Mesenteric fat pad (tissue), 1 donor: Measurements from ENCODE around the gene PLA2G2A. TPM values are rescaled to one million over a fixed set of nuclear protein-coding genes. Genes with fewer than 3 reads are reported as not detected.
A peak's percentile ranks its signal among the peaks of the same experiment; 100 is the strongest.
"Not testable (repeated sequence)": the region's sequence is repeated elsewhere in the genome, so short reads cannot be mapped to it uniquely, and the experiment has no call there.

Experiments
- DNase-seq: peaks from one replicate; pipeline ENCODE4 v3.0.0-alpha.2; 2020; ENCODE audit warnings: low spot score
- long read RNA-seq: library from polyadenylated mRNA; unstranded; transcript quantifications from one replicate; pipeline ENCODE4 v2.0.0, GENCODE V29; 2020
- total RNA-seq: library from RNA; stranded (reverse); fragmentation: NEBNext Ultra II Directional; extraction: Animal tissue kit (Norgen Biotek cat#: 25700); gene quantifications from one replicate; pipeline ENCODE4 v1.2.1, GENCODE V29; 2021
- donor health status: DM: yes; HTN: yes; CAD: no.

The PLA2G2A gene, protein sequence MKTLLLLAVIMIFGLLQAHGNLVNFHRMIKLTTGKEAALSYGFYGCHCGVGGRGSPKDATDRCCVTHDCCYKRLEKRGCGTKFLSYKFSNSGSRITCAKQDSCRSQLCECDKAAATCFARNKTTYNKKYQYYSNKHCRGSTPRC
- 453 TPM for total RNA-seq
- long read RNA-seq, transcript PLA2G2A-202 (5 exons, 974 nt), result major isoform, 26 of 50 reads
- long read RNA-seq, partial matches to known transcripts, result 12 of 50 reads
- long read RNA-seq, other reads (novel, unspliced or antisense), result 9 of 50 reads

DNA sequence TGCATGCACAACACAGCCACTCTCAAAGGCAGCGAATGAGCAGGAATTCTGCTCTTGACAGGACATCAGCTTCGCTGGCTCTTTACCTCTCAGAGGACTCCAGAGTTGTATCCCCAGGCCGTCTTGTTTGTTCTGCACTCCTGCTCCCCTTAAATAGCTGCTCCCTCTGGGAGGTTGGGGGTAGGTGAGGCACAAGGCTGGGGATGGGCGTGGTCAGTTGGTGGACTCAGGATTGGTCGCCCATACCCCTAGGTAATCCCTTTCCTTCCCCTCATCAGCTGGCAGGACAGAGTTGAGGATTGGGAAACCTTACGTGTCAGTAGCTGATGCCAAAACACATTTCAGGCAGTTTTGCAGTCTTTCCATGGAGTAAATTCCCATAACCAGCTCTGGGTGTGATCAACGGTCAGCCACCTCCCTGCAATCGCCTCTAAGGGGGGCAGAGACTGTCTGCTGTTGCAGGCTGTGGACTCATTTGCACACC lies at the start of gene PLA2G2A:
TSS of gene PLA2G2A (minus strand) at position 125 of the 484 bp plus-strand sequence. CDS start 845 bp downstream, outside the sequence.
- DNase-seq, result peak; percentile 60

DNA sequence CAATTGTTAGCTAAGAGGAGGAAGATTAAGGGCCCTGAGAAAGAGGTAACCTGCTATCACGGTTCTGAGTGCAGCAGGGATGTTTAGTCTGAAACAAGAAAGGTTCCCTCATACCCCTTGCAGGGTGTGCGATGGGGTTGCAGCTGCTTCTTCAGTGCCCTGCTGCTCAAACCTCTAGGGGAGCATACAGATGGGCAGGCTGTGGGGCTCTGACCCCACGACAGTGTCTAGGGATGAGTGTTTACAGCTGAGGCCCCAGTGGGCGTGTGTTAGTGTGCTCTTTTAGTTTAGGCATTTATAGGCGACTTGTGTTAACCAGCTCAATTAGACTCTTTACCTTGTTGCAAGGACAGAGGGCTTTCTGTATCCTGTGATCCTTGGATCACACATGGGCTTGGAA lies 49.3 kb upstream of the PLA2G2A start:
- no peak for DNase-seq

DNA sequence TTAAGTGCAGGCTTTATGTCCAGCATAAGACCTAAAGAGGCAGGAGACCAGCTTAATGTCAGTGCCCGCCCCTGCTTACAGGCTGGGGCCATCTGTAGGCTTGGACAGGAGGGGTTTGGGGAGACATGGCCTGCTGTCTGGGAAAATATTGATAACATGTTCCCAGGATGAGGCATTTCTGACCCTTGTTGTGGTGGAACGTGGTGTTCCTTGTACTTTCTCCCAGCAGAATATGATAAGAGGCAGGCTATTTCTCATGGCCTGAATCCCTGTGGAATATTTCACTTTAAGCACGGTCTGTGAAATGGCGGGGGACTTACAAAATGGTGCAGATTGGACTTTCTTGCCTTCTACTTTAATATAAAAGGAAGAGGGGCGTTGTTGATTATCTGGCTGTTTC lies 48.7 kb upstream of the PLA2G2A start:
- DNase-seq, result no peak

DNA sequence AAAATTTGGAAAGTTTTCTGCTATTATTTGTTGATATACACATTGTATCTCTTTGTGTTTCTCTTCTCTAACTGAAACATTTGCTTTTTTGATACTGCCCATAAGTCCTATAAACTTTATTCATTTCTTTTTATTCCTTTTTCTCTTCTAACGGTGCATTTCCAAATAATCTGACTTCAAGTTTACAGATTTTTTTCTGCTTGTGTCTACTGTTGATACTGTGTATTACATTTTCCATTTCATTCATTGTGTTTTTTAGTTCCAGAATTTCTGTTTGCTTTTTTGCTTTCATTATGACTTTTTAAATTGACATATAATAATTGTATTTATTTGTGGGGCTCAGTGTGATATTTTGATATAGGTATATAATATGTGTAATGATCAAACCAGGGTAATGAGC lies 38.3 kb upstream of the PLA2G2A start:
- no peak for DNase-seq

DNA sequence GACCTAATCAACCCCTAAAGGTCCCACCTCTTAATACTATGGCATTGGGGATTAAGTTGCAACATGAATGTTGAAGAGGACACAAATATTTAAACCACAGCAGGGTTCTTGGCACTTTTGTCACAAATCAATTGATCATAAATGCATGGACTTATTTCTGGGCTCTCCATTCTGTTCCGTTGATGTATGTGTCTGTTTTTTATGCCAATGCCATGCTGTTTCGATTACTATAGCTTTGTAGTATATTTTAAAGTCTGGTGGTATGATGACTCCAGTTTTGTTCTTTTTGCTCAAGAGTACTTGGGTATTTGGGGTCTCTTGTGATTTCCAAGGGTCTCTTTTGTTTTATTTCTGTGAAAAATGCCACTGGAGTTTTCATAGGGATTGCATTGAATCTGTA lies 34.7 kb upstream of the PLA2G2A start:
- DNase-seq, result no peak

DNA sequence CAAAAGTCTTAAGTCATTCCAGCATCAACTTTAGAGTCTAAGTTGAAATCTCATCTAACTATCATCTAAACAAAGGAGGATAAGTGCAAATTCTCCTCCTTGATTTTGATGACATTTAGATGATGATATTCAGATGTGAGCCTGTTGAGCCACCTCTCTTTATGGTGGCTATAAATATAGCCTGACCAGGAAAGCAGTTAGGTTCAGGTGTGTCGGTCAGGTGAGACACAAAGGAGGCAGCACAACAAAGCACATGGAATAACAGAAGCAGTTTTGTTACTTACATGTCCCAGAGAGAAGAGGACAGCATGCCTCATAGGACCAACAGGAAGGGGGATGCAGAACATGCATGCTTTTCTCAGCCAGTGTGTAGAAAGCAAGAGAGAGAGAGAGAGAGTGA lies 30.6 kb upstream of the PLA2G2A start:
- no peak for DNase-seq

DNA sequence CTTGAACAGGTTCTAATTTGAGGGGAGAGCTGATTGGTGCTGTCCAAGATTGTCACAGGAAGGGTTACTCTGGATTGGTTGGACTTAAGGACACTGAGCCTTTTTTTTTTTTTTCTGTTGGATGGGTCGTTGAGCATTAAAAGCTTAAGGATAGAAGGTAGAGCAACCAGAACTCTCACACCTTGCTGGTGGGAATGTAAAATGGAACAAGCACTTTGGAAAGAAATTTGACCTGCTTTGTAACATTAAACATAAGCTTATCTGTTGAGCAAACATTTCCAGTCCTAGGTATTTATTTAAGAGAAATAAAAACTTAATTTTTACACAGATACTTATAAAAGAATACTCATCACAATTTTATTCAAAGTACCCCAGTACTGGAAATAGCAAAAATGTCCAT lies 29.8 kb upstream of the PLA2G2A start:
- no peak for DNase-seq

DNA sequence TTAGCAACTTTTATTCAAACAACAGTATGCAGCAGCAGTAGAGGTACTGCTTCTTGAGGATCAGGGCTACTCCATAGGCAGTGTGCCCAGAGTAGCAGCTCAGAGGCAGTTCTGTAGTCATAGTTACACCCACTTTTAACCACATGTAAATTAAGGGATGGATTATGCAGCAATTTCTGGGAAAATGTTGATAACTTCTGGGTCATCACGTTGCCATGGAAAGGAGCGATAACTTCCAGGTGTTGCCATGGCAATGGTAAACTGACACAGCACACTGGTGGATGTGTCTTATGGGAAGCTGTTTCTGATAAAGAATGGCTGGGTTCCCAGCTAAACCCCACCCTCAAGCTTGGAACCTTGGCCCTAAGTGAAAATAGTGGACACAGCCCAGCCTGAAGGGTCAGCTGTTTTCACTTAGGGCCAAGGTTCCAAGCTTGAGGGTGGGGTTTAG lies 29.0 kb upstream of the PLA2G2A start:
- no peak for DNase-seq

DNA sequence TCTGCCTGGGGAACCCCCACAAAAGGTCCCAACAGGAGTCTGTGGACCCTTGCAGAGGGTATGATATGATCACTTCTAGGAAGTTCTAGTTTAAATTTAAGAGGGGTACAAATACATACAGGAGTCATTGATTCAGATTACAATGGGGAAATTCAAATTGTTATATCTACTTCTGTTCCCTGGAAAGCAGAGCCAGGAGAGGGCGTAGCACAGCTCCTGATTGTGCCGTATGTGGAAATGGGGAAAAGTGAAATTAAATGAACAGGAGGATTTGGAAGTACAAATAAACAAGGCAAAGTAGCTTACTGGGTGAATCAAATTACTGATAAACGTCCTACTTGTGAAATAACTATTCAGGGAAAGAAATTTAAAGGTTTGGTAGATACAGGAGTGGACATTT lies 19.4 kb upstream of the PLA2G2A start:
- not testable (repeated sequence) for DNase-seq

DNA sequence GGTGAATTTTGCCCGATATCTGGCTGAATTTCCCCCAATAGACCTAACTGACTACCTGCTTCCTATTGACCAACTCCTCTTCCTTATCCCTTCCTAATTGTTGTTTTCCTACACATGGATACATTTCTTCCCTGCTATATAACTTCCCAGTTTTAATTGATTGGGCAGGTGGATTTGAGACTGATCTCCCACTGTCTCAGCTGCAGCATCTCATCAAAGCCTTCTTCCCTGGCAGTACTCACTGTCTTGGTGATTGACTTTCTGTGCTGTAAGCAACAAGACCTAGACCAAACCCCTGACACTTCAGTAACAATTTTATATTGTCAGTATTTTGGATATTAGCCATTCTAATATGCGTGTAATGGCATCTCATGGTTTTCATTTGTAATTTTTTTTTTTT lies 11.3 kb upstream of the PLA2G2A start:
- DNase-seq, result no peak

DNA sequence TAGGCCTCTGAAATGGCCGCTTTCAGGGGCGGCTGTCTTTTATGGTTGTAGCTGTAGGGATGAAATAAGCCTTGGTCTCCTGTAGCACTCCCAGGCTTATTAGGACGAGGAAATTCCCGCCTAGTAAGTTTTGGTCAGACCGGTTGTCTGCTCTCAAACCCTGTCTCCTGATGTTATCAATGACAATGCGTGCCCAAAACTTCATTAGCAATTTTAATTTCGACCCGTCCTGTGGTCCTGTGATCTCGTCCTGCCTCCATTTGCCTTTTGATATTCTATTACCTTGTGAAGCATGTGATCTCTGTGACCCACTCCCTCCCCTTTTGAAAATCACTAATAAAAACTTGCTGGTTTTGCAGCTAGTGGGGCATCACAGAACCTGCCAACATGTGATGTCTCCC lies 10.8 kb upstream of the PLA2G2A start:
- DNase-seq, result not testable (repeated sequence)

DNA sequence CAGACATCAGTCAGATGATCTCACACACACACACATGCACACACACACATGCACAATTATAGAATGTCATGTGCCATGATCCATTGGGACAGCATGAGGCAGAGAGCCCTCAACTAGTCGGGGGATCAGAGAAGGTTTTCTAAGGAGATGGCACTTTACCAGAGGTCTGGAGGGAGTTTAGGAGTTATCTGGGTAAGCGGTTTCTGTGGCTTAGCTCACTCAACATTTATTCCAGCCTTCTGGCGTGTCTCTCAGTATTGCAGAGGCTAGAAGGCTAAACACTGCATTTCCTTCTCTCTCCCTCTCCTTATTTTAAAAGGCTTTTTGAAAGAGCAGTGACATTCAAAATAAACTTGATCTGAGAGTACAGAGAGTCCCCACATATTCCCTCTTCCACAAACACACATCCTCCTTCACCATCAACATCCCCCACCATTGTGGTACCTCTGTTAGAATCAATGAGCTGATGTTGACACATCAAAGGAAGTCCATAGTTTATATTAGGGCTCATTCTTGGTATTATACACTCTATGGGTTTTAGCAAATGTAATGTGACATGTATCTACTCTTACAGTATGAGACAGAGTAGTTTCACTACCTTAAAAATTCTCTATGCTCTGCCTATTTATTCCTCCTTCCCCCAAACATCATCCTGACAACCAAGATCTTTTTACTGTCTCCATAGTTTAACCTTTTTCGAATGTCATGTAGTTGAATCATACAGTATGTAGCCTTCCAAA lies 9.0 kb upstream of the PLA2G2A start:
- DNase-seq, result no peak

DNA sequence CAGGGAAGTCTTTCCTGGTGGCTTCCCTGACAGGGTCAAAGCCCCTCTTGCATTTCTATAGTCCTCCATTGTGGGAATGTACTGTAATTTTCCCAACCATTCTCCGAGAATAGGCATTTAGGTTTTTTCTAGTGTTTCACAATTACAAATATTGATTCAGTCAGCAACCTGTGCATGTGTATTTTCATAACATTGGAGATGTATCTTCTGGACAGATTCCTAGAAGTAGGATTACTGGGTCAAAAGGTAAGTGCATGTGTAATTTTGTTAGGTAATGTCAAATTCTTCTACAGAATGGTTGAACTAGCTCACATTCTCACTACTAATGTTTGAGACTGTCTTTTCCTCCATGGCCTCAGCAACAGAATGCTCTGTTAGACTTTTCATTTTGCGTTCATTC lies 8.3 kb upstream of the PLA2G2A start:
- DNase-seq, result no peak

DNA sequence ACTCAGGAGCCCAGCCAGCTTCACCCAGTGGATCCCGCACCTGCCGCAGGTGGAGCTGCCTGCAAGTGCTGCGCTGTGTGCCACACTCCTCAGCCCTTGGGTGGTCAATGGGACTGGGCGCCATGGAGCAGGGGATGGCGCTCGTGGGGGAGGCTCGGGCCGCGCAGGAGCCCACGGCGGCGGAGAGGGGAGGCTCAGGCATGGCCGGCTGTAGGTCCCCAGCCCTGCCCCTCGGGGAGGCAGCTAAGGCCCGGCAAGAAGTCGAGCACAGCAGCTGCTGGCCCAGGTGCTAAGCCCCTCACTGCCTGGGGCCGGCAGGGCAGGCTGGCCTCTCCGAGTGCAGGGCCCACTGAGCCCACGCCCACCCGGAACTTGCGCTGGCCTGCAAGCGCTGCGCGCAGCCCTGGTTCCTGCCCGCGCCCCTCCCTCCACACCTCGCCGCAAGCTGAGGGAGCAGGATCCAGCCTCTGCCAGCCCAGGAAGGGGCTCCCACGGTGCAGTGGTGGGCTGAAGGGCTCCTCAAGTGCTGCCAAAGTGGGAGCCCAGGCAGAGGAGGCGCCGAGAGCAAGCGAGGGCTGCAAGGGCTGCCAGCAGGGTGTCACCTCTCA lies 5.1 kb upstream of the PLA2G2A start:
- peak; percentile 74 for DNase-seq

DNA sequence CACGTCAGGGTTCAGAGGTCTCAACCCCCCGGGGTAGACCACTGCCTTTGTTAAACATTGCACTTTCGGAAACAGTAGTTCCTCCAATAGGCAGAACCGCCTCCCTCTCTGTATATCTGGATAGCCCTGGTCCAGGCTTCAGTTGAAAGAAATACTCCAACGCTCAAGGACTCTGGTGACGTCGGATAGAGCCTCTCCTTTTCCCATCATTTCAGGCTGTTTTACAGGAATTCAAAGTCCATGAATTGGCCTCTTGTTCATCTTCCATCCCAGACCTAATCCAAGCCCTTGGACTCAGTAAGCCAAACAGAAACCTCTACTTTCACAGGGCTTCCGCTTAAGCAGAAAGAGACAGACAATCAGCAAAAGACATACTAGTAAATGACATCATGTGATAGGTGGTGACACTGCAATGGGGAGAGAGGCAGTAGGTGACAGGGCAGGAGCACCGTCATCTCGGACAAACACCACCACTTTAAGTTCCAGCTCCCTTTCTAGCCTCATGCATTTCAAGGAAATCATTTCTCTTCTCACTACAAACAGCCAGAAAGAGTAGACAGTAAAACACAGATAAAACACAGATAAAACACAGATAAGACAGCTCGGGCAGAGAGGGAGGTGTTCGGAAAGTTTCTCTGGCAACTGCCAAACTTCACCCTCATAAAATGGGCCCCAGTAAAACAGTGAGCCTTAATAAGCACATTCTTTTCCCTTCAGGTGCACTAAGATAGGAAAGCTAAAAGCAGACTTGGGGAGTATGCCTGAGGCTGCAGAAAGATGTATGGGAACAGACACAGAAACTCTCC lies 2.3 kb upstream of the PLA2G2A start:
- no peak for DNase-seq

DNA sequence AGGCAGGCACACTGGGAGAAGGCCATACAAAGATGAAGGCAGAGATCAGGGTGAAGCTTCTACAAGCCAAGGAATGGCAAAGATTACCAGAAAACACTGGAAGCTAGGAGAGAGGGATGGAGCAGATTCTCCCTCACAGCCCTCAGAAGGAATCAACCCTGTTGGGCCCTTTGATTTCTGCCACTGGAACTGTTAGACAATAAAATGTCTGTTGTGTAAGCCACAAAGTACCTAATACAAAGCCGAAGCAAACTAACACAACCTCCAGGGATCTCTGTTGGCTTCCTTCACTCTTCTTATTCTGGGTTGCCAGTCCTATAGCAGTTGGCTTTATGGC lies 1.7 kb upstream of the PLA2G2A start:
- DNase-seq, result no peak

DNA sequence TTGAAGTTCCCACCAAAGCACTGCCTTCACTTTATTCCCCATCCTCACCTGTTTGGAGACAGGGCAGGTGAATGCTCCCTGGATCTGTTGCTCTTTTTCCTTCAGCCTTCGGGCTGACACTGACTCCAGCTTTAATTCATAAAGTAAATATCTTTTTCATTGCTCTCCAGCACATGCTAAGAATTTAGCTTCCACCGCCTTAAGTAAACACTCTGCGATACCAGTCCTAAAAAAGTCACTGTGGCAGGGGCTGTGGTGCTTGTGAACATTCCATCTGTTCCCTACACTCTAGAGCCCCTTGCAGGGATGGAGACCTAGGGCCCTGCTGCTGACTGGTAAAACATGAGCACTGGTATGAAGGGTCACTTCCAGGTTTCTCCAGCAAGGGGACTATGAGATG lies 896 bp upstream of the PLA2G2A start:
- no peak for DNase-seq

DNA sequence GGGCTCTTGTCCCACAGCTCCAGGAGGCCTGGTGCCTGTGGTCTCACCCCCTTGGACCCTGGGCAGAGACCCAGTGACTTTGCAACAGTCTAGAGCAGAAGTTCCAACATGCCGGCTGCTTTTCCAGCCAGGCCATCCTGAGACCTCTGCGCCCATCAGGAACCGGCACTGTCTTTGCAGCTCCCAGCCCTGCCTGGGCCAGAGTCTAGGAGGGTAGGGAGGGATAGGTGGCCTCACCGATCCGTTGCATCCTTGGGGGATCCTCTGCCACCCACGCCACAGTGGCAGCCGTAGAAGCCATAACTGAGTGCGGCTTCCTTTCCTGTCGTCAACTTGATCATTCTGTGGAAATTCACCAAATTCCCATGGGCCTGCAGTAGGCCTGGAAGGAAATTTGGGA lies 1.3 kb downstream of the PLA2G2A start:
- DNase-seq, result peak; percentile 69

DNA sequence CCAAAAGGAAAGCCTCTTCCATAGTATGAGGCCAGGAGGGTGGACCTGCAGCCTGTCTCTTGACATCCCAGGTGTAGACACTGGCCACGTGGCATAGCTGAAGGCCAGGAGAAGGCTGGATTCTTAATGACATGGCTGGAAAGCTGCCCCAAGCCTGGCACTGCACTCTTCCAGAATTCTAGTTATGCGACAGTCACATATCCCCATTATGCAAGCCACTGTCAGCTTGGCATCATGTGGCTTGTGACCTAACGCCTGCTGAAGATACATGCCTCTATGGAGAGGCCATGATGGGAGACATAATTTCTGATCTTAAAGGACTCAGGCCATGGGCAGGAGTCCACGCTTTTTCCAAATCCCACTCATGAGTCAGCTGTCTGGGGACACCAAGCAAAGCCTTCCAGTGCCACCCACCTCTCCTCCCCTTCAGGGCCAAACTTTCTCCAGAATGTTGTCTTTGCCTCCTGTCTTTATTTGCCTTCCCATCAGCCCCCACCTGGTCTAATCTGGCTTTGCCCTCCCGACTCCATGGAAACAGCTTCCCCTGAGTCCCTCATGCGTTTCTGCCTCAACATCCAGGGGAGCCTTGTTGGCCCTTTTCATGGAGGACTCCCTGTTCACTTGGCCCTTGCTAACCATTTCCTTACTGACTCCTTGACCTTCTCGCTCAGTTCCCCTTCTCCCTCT lies 3.0 kb downstream of the PLA2G2A start:
- DNase-seq, result no peak

DNA sequence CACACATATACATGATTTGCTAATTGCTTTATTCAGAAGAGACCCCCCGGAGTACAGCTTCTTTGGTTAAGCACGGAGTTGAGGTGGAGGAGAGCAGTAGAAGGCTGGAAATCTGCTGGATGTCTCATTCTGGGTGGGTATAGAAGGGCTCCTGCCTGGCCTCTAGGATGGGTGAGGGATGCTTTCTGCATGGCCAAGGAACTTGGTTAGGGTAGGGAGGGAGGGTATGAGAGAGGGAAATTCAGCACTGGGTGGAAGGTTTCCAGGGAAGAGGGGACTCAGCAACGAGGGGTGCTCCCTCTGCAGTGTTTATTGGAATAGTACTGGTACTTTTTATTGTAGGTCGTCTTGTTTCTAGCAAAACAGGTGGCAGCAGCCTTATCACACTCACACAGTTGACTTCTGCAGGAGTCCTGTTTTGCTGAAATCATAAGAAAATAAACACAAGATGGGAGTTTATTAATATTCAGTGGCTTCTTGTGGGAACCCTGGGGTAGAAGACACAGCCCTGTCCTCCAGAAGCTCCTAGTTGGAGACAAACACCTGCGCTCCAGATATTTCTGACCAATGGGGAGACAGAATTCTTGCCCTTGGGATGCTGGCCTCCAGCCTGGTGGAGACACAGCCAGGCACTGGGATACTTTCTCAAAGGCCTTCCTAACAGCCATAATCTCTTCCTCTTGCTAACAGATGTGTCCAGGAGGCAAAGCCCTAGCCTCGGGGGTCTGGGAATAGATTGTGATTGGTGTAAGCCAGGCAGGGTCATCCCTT lies 3.8 kb downstream of the PLA2G2A start:
- DNase-seq, result no peak
